OCI-LY7 (cell line): ENCODE measurements around the gene NUP205. TPM values are rescaled to one million over a fixed set of nuclear protein-coding genes. Genes with fewer than 3 reads are reported as not detected.
A peak's percentile ranks its signal among the peaks of the same experiment; 100 is the strongest.

Source experiments
- BruUV-seq: library from RNA; stranded (reverse); fragments of 400-500 nt; replicated peaks from 2 replicates; lab custom pipeline; 2021; lab: Mats Ljungman, UMichigan
- CTCF ChIA-PET: fragments of 300-600 bp; sonication (Branson Sonifier 250); formaldehyde crosslinking; loops from one replicate; lab custom pipeline; 2022; ENCODE audit warnings: antibody characterized with exemption; ENCODE audit not compliant: unreplicated experiment; lab: Charles Lee
- POLR2A ChIA-PET: fragments of 300-600 bp; sonication (Branson Sonifier 250); formaldehyde crosslinking; loops from one replicate; lab custom pipeline; 2022; ENCODE audit warnings: antibody characterized with exemption; lab: Charles Lee
- DNase-seq: peaks from one replicate; pipeline ENCODE4 v3.0.0-alpha.2; 2015; ENCODE audit warnings: low spot score
- H2AFZ ChIP-seq: fragments of 200-600 bp; sonication (generic), shearing (Covaris generic); 2 replicates; pipeline ENCODE4 v1.6.1; 2014; ENCODE audit warnings: mild to moderate bottlenecking, antibody characterized with exemption, low read length, moderate library complexity
- H3K27ac ChIP-seq: fragments of 200-600 bp; sonication (generic); 2 replicates; pipeline ENCODE4 v1.5.1; 2014; ENCODE audit warnings: mixed run types, low read depth, mild to moderate bottlenecking, moderate library complexity, low read length, inconsistent platforms; ENCODE audit not compliant: poor library complexity, severe bottlenecking
- H3K36me3 ChIP-seq: fragments of 200-600 bp; sonication (generic); 2 replicates; pipeline ENCODE4 v1.6.1; 2014; ENCODE audit warnings: mild to moderate bottlenecking, antibody characterized with exemption, low read length, moderate library complexity, mixed read lengths; ENCODE audit not compliant: insufficient read depth
- H3K4me1 ChIP-seq: fragments of 200-600 bp; sonication (generic); 2 replicates; pipeline ENCODE4 v1.5.1; 2014; ENCODE audit warnings: mild to moderate bottlenecking, low read length; ENCODE audit not compliant: insufficient read depth, poor library complexity, severe bottlenecking
- H3K4me2 ChIP-seq: fragments of 200-600 bp; sonication (generic); 2 replicates; pipeline ENCODE4 v1.6.1; 2014; ENCODE audit warnings: mild to moderate bottlenecking, low read length
- H3K4me3 ChIP-seq: fragments of 200-600 bp; sonication (generic); 2 replicates; pipeline ENCODE4 v1.5.1; 2014; ENCODE audit warnings: mild to moderate bottlenecking, low read depth, low read length; ENCODE audit not compliant: poor library complexity, severe bottlenecking
- H3K79me2 ChIP-seq: fragments of 200-600 bp; sonication (generic); 2 replicates; pipeline ENCODE4 v1.6.1; 2016; ENCODE audit warnings: low read depth, mild to moderate bottlenecking, low read length, moderate library complexity, mixed read lengths; ENCODE audit not compliant: insufficient read depth
- H3K9me2 ChIP-seq: fragments of 200-600 bp; sonication (generic); 2 replicates; pipeline ENCODE4 v1.6.1; 2016; ENCODE audit warnings: mild to moderate bottlenecking, low read length, mixed read lengths; ENCODE audit not compliant: insufficient read depth
- H3K9me3 ChIP-seq: fragments of 200-600 bp; sonication (generic); 2 replicates; pipeline ENCODE4 v1.6.1; 2014; ENCODE audit warnings: mild to moderate bottlenecking, mixed run types, low read length, mixed read lengths
- H4K20me1 ChIP-seq: fragments of 200-600 bp; sonication (generic); 2 replicates; pipeline ENCODE4 v1.6.1; 2014; ENCODE audit warnings: mild to moderate bottlenecking, antibody characterized with exemption, low read length, moderate library complexity, mixed read lengths; ENCODE audit not compliant: insufficient read depth
- CTCF ChIP-seq: fragments of 200-600 bp; sonication (generic); conservative IDR thresholded peaks from 2 replicates; pipeline ENCODE4 v1.5.1; 2014; ENCODE audit warnings: mild to moderate bottlenecking, antibody characterized with exemption, low read length, moderate library complexity, mixed read lengths
- EZH2phosphoT487 ChIP-seq: fragments of 200-600 bp; sonication (generic); IDR thresholded peaks from 2 replicates; pipeline ENCODE4 v1.6.1; 2018; ENCODE audit warnings: low read depth, borderline replicate concordance, mild to moderate bottlenecking, mixed run types, antibody characterized with exemption, low read length, moderate library complexity, mixed read lengths
- intact Hi-C: fragments of 100-400 bp; cut with micrococcal nuclease; formaldehyde crosslinking; loops from one replicate; pipeline ENCODE4 v1.10.0; 2022; ENCODE audit not compliant: unreplicated experiment
- total RNA-seq, 2 experiments: library from RNA; depleted of rRNA in 1 of 2; stranded (reverse); fragments of >200 nt in 1 of 2; shearing (Covaris generic) in 1 of 2; gene quantifications; 2 replicates each; pipeline ENCODE4 v1.2.3, GENCODE V29; 2014 to 2022

NUP205 gene
- total RNA-seq, 2 experiments from 2014 or later: 115 to 132 TPM

- BruUV-seq: no TSS peak
- TF ChIP-seq CTCF (0 out of 2 replicates have a peak, but pooled peaks have one; percentile 38), EZH2phosphoT487 (no peak)
- H2AFZ ChIP-seq: peak overlapping the region; percentile 100
- intact Hi-C loops: loop anchor here (2.0 to 5.0 kb wide), 2 partner anchors 152 to 230 kb away; partner anchors contain the start of gene STMP1
- H3K9me3 ChIP-seq: no peaks in the 10 kb centered on the region
- peaks cover 23% of the 10 kb centered on the region for H4K20me1 ChIP-seq
- H3K4me3 ChIP-seq: peak overlapping the region; percentile 97
- H3K9me2 ChIP-seq: no peaks in the 10 kb centered on the region
- H3K27ac ChIP-seq: peak overlapping the region; percentile 52
- peak; percentile 38 for DNase-seq
- CTCF ChIA-PET: no interaction called here
- H3K36me3 ChIP-seq: no peaks in the 10 kb centered on the region
- H3K4me2 ChIP-seq: peak overlapping the region; percentile 97
- POLR2A ChIA-PET: interaction anchor here (0.6 to 1.6 kb wide), 3 partner anchors 14 to 92 kb away, joined by 3 to 5 read pairs (median 3); no protein-coding TSS in a partner anchor
- H3K79me2 ChIP-seq: peaks cover 41% of the 10 kb centered on the region
- peaks cover 28% of the 10 kb centered on the region for H3K4me1 ChIP-seq
Observed at GRCh38 chr7:135510592-135511183, 47.0 kb upstream of the NUP205 start.

GRCh38 chr7:135512135-135512887, 45.4 kb upstream of the NUP205 start:
- H3K4me2 ChIP-seq: no peak overlapping the region
- peaks cover 18% of the 10 kb centered on the region for H4K20me1 ChIP-seq
- no peak overlapping the region for H3K4me3 ChIP-seq
- peak; percentile 85 for DNase-seq
- ChIA-PET POLR2A (interaction anchor here (0.7 kb wide), 1 partner anchor 47 kb away, joined by 3 read pairs; no protein-coding TSS in a partner anchor), CTCF (no interaction called here)
- H2AFZ ChIP-seq: no peak overlapping the region
- BruUV-seq: no TSS peak
- H3K79me2 ChIP-seq: peaks cover 25% of the 10 kb centered on the region
- intact Hi-C loops: loop anchor here (1.0 to 5.0 kb wide), 3 partner anchors 46 to 150 kb away; partner anchors contain the start of gene STMP1
- H3K36me3 ChIP-seq: no peaks in the 10 kb centered on the region
- H3K4me1 ChIP-seq: peaks cover 22% of the 10 kb centered on the region
- H3K9me3 ChIP-seq: no peaks in the 10 kb centered on the region
- TF ChIP-seq EZH2phosphoT487 (no peak), CTCF (peak; percentile 82)
- no peaks in the 10 kb centered on the region for H3K9me2 ChIP-seq
- H3K27ac ChIP-seq: no peak overlapping the region
